ENCODE measurements around the gene MORN4. TPM values are rescaled to one million over a fixed set of nuclear protein-coding genes. Genes with fewer than 3 reads are reported as not detected.

Gene MORN4
- total and polyA plus RNA-seq, 11 donors, result 7.2 to 31.7 (median 12.8) TPM

DNA sequence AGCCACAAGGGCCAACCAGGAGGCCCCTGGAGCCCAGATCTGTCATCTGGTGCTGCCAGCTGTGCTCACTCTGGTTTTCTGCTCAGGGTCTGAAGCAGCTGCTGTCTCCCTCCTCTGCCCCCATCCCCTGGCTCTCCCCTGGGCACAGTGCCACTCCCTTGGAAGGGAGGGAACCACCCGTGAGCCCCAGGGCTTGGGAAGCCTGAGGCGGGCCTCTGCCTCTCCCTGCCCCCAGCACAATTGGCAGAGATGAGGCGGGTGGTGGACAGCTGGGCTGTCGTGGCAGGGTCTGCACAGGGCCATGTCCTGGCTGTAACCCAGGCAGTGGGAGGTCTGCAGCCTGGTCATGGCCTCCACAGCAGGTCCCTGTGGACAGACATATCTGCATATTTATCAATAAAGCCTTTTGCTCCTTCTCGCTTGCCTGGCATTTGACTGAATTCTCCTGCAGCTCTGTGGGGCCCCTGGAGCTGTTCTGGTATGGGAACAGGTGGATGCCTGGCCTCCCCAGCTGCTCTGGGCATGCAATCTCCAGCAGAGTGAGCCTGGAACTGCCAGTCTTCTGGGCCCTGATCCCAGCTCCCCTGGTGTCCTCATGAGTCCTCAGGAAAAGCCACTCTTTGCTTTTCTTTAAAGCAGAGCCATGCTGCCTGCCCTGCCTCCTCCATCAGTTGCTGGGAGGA lies 62.4 kb downstream of the MORN4 start:
- no peak for TF ChIP-seq POLR2A (IDR thresholded peaks at IDR 0.05)
- Histone ChIP-seq H3K27me3 (no peaks in the 10 kb centered on the region), H3K36me3 (peaks cover 0 to 36% (median 32%) of the 10 kb centered on the region in 9 donors), H3K9me3 (no peaks in the 10 kb centered on the region), H3K4me3 (no peak overlapping the region), H3K27ac (peak overlapping the region in 9 of 12 donors; percentile 71 to 95 (median 90)), H3K4me1 (peaks cover 0 to 49% (median 22%) of the 10 kb centered on the region in 12 donors)
- ATAC-seq (peak in 2 of 4 donors; percentile 27 to 34), DNase-seq (peak in 2 of 5 donors; percentile 51 to 61)
- 30 to 64% (median 58%) methylated on average over 4 to 5 of the region's 5 CpGs; no CpG with 5 or more reads in 1 of the 4 donors for WGBS, 4 donors
- intact Hi-C loops (cut with DNase I), result loop anchor here in 4 of 10 donors (5.0 kb wide), 2 partner anchors 41 to 161 kb away; no protein-coding TSS in a partner anchor

DNA sequence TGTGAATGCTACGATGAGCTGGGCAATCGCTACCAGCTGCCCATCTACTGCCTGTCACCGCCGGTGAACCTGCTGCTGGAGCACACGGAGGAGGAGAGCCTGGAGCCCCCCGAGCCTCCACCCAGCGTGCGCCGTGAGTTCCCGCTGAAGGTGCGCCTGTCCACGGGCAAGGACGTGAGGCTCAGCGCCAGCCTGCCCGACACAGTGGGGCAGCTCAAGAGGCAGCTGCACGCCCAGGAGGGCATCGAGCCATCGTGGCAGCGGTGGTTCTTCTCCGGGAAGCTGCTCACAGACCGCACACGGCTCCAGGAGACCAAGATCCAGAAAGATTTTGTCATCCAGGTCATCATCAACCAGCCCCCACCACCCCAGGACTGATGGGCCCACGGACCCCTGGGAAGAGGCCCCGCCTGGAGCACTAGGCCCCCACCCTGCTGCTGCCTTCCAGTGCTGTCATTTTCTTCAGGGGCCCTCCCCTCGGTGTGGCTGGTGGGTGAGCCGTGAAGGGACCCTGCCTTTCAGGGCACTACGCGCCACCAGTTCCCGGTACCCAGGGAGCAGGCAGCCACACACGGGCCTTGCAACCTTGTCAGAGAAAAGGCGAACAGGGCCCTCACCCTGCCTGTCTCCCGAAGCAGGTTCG lies 63.0 kb downstream of the MORN4 start:
- intact Hi-C loops (cut with DNase I), result loop anchor here in 4 of 10 donors (5.0 kb wide), 2 partner anchors 42 to 162 kb away; no protein-coding TSS in a partner anchor
- ATAC-seq (no peak), DNase-seq (peak in 1 of 5 donors; percentile 42)
- TF ChIP-seq POLR2A (IDR thresholded peaks at IDR 0.05), result no peak
- TF ChIP-seq, protein P1, sequence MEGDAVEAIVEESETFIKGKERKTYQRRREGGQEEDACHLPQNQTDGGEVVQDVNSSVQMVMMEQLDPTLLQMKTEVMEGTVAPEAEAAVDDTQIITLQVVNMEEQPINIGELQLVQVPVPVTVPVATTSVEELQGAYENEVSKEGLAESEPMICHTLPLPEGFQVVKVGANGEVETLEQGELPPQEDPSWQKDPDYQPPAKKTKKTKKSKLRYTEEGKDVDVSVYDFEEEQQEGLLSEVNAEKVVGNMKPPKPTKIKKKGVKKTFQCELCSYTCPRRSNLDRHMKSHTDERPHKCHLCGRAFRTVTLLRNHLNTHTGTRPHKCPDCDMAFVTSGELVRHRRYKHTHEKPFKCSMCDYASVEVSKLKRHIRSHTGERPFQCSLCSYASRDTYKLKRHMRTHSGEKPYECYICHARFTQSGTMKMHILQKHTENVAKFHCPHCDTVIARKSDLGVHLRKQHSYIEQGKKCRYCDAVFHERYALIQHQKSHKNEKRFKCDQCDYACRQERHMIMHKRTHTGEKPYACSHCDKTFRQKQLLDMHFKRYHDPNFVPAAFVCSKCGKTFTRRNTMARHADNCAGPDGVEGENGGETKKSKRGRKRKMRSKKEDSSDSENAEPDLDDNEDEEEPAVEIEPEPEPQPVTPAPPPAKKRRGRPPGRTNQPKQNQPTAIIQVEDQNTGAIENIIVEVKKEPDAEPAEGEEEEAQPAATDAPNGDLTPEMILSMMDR (IDR thresholded peaks at IDR 0.05), result no peak
- Histone ChIP-seq H3K9me3 (no peaks in the 10 kb centered on the region), H3K4me1 (peaks cover 0 to 44% (median 19%) of the 10 kb centered on the region in 12 donors), H3K27me3 (no peaks in the 10 kb centered on the region), H3K36me3 (peaks cover 0 to 36% (median 32%) of the 10 kb centered on the region in 9 donors), H3K27ac (peak overlapping the region in 7 of 12 donors; percentile 38 to 95 (median 90)), H3K4me3 (no peak overlapping the region)
- WGBS, 4 donors, result 92 to 96% (median 94%) methylated on average over 25 to 33 of the region's 33 CpGs

DNA sequence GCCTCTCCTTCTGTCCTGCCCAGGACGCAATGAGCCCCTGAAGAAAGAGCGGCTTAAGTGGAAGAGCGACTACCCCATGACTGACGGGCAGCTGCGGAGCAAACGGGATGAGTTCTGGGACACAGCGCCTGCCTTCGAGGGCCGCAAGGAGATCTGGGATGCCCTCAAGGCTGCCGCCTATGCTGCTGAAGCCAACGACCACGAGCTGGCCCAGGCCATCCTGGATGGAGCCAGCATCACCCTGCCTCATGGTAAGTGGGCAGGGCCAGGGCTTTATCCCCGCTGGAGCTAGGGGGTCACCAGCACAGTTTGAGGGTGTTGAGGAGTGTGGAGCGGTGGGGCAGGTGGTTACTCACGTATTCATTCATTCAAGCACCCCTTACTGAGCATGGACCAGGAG lies 65.4 kb downstream of the MORN4 start:
- intact Hi-C loops (cut with DNase I), result no loop called here
- peak in 1 of 5 donors; percentile 20 for DNase-seq
- no peak overlapping the region for H3K4me3 ChIP-seq
- TF ChIP-seq, protein P1 (IDR thresholded peaks at IDR 0.05), result no peak
- no peak for TF ChIP-seq POLR2A (IDR thresholded peaks at IDR 0.05)
- WGBS, 4 donors, result 94 to 96% (median 96%) methylated on average over 15 of the region's 15 CpGs
- peaks cover 0 to 36% (median 32%) of the 10 kb centered on the region in 9 donors for H3K36me3 ChIP-seq
- no peaks in the 10 kb centered on the region for H3K27me3 ChIP-seq
- peaks cover 0 to 26% (median 17%) of the 10 kb centered on the region in 12 donors for H3K4me1 ChIP-seq
- no peaks in the 10 kb centered on the region for H3K9me3 ChIP-seq
- H3K27ac ChIP-seq, result no peak overlapping the region
- ATAC-seq, result no peak

DNA sequence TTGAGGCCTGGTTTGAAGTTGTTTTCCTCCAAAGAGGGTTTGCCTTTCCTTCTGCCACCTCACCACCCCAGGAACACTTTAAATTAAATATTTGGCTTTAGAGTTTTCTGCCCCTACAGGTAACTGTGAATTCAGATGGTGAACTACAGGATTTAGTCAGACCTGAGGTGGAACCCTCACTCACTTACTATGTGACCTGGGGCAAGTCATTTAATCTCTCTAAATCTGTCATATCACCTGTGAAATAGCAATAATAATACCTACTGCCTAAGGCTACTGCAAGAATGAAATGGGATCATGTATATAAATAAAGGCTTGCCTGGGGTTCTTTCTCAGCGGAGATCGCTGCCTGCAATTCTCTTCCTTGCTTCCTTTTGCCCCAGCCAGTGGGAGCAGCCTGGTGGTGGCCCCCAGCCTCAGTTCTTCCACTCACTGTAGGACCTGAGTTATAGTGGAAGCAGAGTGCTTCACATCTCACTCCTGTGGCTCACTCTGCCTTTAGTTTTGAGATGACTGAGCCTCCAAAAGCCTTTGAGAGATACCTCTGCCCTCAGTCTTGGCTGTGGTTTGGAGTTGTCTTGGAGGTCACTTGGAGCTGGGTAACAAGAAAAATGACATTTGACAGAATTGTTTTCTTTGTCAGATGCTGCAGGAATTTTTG lies 66.8 kb downstream of the MORN4 start:
- Histone ChIP-seq H3K9me3 (no peaks in the 10 kb centered on the region), H3K36me3 (peaks cover 0 to 36% (median 31%) of the 10 kb centered on the region in 9 donors), H3K4me1 (peaks cover 0 to 11% (median 9%) of the 10 kb centered on the region in 12 donors), H3K27ac (no peak overlapping the region), H3K27me3 (no peaks in the 10 kb centered on the region), H3K4me3 (no peak overlapping the region)
- DNase-seq (peak in 1 of 5 donors; percentile 20), ATAC-seq (no peak)
- WGBS, 4 donors, result 93 to 100% (median 97%) methylated on average over 2 of the region's 2 CpGs
- TF ChIP-seq POLR2A (IDR thresholded peaks at IDR 0.05), result no peak
- TF ChIP-seq, protein P1 (IDR thresholded peaks at IDR 0.05), result no peak
- intact Hi-C loops (cut with DNase I), result no loop called here

Measured in heart left ventricle (tissue), 16 donors.